ENCODE results near the gene SPOCK1. TPM values are rescaled to one million over a fixed set of nuclear protein-coding genes. Genes with fewer than 3 reads are reported as not detected.

Gene SPOCK1
- total and polyA plus RNA-seq, 2 of the 4 experiments (the other 2 are of a cell fraction) = 5.0 to 20.3 TPM

DNA sequence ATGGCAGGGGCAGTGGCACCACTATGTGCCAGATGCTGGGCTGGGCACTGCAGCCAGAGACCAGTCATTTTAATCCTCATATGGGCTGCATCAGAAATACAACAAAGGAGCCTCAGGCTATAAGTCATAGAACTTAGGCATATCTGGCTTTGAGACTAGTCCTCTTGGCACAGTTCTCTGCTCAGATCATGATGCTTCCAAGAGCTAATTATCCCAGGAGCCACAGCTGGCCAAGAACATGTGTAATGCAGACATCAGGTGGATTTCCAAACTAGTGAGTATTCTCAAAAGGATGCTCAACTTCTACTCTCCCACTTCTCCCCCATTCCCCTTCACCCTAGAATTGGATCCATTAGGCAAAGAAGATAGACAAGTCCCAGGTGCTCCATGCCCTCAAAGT is 571.6 kb downstream of the SPOCK1 start:
- Histone ChIP-seq H3K9me3 (ENCODE audit: control insufficient read depth, insufficient read depth, low read length) (peaks cover 2% of the 10 kb centered on the region), H3K23ac (ENCODE audit: low read depth, low read length) (no peak overlapping the region), H4K20me1 (ENCODE audit: insufficient read depth, low read length) (no peaks in the 10 kb centered on the region), H3K4me3 (ENCODE audit: insufficient read depth, low read depth, low read length) (no peak overlapping the region), H3K27ac (ENCODE audit: insufficient read depth, low read length) (no peak overlapping the region), H3K4me2 (ENCODE audit: low read depth, low read length) (no peak overlapping the region), H3K79me1 (ENCODE audit: low read depth in 1 of 2, low read length in 2 of 2) (no peaks in the 10 kb centered on the region), H4K8ac (ENCODE audit: low read depth in 2 of 2, low read length in 2 of 2) (no peak overlapping the region), H3K36me3 (ENCODE audit: control insufficient read depth, insufficient read depth, low read length) (no peaks in the 10 kb centered on the region), H2AFZ (replicated peaks; ENCODE audit: low read length, poor library complexity) (no peak overlapping the region), H2BK5ac (ENCODE audit: low read depth, low read length, poor library complexity, severe bottlenecking) (no peak overlapping the region), H3K4me1 (ENCODE audit: control insufficient read depth, insufficient read depth, low read length) (no peaks in the 10 kb centered on the region), H4K91ac (ENCODE audit: insufficient read depth, low read depth, low read length) (no peak overlapping the region), H2AK9ac (replicated peaks; ENCODE audit: low read depth, low read length, poor library complexity) (no peak overlapping the region), H2BK20ac (ENCODE audit: low read depth, low read length) (no peak overlapping the region), H3K9ac (ENCODE audit: low read depth, low read length) (no peak overlapping the region), H4K5ac (ENCODE audit: low read depth, low read length) (no peak overlapping the region), H3K56ac (ENCODE audit: extremely low read depth, insufficient read depth, low read length) (no peak overlapping the region), H3K14ac (replicated peaks; ENCODE audit: low read depth, low read length) (no peak overlapping the region), H3K4ac (ENCODE audit: low read depth, low read length) (no peak overlapping the region), H2BK15ac (ENCODE audit: low read depth, low read length) (no peak overlapping the region), H3K27me3 (ENCODE audit: control insufficient read depth, insufficient read depth, low read length) (no peaks in the 10 kb centered on the region), H3K9me1 (ENCODE audit: insufficient read depth, low read length) (no peaks in the 10 kb centered on the region), H2AK5ac (ENCODE audit: low read depth, low read length) (no peak overlapping the region), H3K18ac (ENCODE audit: low read depth, low read length) (no peak overlapping the region), H2BK120ac (ENCODE audit: low read depth, low read length) (no peak overlapping the region)
- DNase-seq = no peak
- no TSS peak for BruUV-seq (replicated peaks)
- in situ Hi-C loops (cut with MboI; ENCODE audit: low sequenced_read_pairs) = no loop called here
- dilution Hi-C loops (cut with HindIII; ENCODE audit: low sequenced_read_pairs, unreplicated experiment) = no loop called here
- ChIA-PET CTCF (interaction anchor here (0.6 kb wide), 1 partner anchor 58 kb away, joined by 4 read pairs; no protein-coding TSS in a partner anchor), POLR2A (ENCODE audit: unreplicated experiment) (no interaction called here)
- intact Hi-C loops (cut with micrococcal nuclease) = no loop called here
- TF ChIP-seq MAFK (IDR thresholded peaks at IDR 0.05; ENCODE audit: low read depth, low read length) (no peak), POLR2A (IDR thresholded peaks at IDR 0.05; ENCODE audit: low read depth, low read length) (no peak), RFX5 (IDR thresholded peaks at IDR 0.05; ENCODE audit: low read depth, low read length) (no peak), RAD21 (IDR thresholded peaks at IDR 0.05; ENCODE audit: low read length) (no peak), SMC3 (IDR thresholded peaks at IDR 0.05; ENCODE audit: low read depth, low read length) (no peak), FOS (IDR thresholded peaks at IDR 0.05; ENCODE audit: low read depth, low read length) (no peak), CEBPB (IDR thresholded peaks at IDR 0.05; ENCODE audit: low read depth, low read length) (no peak), MAZ (IDR thresholded peaks at IDR 0.05; ENCODE audit: borderline replicate concordance, low read depth, low read length) (no peak), RCOR1 (IDR thresholded peaks at IDR 0.05; ENCODE audit: insufficient replicate concordance, low read length) (no peak), CHD1 (IDR thresholded peaks at IDR 0.05; ENCODE audit: low read depth, low read length) (no peak), MXI1 (IDR thresholded peaks at IDR 0.05; ENCODE audit: borderline replicate concordance, low read depth, low read length) (no peak), ELK1 (IDR thresholded peaks at IDR 0.05; ENCODE audit: borderline replicate concordance, low read depth, low read length) (no peak), BHLHE40 (IDR thresholded peaks at IDR 0.05; ENCODE audit: low read depth, low read length) (no peak), CTCF (conservative IDR thresholded peaks at IDR 0.05; ENCODE audit: low read depth, low read length) (no peak), NFE2L2 (IDR thresholded peaks at IDR 0.05; ENCODE audit: low read depth, low read length) (no peak)
- TF ChIP-seq, protein P1, sequence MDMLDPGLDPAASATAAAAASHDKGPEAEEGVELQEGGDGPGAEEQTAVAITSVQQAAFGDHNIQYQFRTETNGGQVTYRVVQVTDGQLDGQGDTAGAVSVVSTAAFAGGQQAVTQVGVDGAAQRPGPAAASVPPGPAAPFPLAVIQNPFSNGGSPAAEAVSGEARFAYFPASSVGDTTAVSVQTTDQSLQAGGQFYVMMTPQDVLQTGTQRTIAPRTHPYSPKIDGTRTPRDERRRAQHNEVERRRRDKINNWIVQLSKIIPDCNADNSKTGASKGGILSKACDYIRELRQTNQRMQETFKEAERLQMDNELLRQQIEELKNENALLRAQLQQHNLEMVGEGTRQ (IDR thresholded peaks at IDR 0.05; ENCODE audit: low read depth, low read length) = no peak
- ATAC-seq (ENCODE audit: low read depth) = no peak

Measured in IMR-90 (cell line).